C4-2B (cell line): Measurements from ENCODE around the gene TEX11.
"Not testable (repeated sequence)": the region's sequence is repeated elsewhere in the genome, so short reads cannot be mapped to it uniquely, and the experiment has no call there.

Experiments used
- H3K27ac ChIP-seq: fragments of 450-650 bp; 2 replicates; pipeline ENCODE4 v1.5.1; 2017
- CTCF ChIP-seq: fragments of 450-650 bp; conservative IDR thresholded peaks from 2 replicates; pipeline ENCODE4 v1.5.1; 2017; ENCODE audit warnings: mild to moderate bottlenecking
- ZFX ChIP-seq: fragments of 450-650 bp; IDR thresholded peaks from 2 replicates; pipeline ENCODE4 v1.6.1; 2017

Gene TEX11

GRCh38 chrX:70901465-70901864 is 7.0 kb downstream of the TEX11 start:
- TF ChIP-seq ZFX, result no peak
- TF ChIP-seq CTCF, result no peak
- H3K27ac ChIP-seq, result no peak overlapping the region

DNA sequence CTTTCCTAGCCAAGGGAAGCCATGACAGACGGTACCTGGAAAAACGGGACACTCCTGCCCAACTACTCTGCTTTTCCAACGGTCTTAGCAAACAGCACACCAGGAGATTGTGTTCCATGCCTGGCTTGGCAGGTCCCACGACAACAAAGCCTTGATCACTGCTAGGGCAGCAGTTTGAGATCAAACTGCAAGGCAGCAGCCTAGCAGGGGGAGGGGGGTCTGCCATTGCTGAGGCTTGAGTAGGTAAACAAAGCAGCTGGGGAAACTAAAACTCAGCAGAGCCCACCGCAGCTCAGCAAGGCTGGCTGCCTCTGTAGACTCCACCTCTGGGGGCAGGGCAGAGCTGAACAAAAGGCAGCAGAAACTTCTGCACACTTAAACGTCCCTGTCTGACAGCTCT is 18.1 kb downstream of the TEX11 start:
- not testable (repeated sequence) for H3K27ac ChIP-seq

DNA sequence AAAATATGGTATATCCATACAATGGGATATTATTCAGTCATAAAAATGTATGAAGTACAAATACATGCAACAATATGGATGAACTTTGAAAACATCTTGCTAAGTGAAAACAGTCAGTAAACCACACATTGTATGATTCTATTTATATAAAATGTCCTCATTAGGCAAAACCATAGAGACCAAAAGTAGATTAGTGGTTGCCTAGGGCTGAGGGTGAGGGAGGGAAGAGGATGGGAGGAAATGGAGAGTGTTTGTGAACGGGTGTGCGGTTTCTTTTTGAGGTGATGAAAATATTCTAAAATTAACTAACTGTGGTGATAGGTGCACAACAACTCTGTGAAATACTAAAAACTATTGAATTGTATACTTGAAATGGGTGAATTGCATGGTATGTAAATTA is 29.6 kb downstream of the TEX11 start:
- H3K27ac ChIP-seq, result no peak overlapping the region
- TF ChIP-seq CTCF (no peak), ZFX (no peak)

GRCh38 chrX:70852294-70852693 is 56.2 kb downstream of the TEX11 start:
- TF ChIP-seq ZFX (no peak), CTCF (no peak)
- no peak overlapping the region for H3K27ac ChIP-seq

DNA sequence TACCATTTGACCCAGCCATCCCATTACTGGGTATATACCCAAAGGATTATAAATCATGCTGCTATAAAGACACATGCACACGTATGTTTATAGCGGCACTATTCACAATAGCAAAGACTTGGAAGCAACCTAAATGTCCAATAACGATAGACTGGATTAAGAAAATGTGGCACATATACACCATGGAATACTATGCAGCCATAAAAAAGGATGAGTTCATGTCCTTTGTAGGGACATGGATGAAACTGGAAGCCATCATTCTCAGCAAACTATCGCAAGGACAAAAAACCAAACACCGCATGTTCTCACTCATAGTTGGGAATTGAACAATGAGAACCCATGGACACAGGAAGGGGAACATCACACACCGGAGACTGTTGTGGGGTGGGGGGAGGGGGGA is 64.4 kb downstream of the TEX11 start:
- H3K27ac ChIP-seq, result not testable (repeated sequence)

DNA sequence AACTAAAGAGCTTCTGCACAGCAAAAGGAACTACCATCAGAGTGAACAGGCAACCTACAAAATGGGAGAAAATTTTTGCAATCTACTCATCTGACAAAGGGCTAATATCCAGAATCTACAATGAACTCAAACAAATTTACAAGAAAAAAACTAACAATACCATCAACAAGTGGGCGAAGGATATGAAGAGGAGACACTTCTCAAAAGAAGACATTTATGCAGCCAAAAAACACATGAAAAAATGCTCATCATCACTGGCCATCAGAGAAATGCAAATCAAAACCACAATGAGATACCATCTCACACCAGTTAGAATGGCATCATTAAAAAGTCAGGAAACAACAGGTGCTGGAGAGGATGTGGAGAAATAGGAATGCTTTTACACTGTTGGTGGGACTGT is 64.9 kb downstream of the TEX11 start:
- not testable (repeated sequence) for H3K27ac ChIP-seq

- TF ChIP-seq ZFX (no peak), CTCF (no peak)
- H3K27ac ChIP-seq, result no peak overlapping the region
Measured at GRCh38 chrX:70834589-70834988, 73.9 kb downstream of the TEX11 start.

DNA sequence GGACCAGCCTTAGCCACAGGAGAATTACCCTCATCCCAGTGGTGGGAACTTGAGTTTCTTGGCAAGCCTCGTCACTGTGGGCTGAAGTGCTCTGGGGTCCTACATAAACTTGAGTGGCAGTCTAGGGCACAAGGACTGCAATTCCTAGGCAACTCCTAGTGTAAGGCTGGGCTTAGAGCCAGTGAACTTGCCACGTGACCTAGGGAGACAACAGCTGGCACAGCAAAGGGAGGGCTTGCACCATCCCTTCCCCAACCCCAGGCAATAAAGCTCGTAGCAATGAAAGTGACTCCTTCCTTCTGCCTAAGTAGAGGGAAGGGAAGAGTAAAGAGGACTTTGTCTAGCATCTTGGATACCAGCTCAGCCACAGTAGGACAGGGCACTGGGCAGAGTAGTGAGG is 81.8 kb downstream of the TEX11 start:
- H3K27ac ChIP-seq, result no peak overlapping the region

GRCh38 chrX:70825366-70825765 is 83.1 kb downstream of the TEX11 start:
- TF ChIP-seq CTCF (no peak), ZFX (no peak)
- H3K27ac ChIP-seq, result no peak overlapping the region

More for the DNA sequence above, 81.8 kb downstream of the TEX11 start:
- TF ChIP-seq CTCF (no peak), ZFX (no peak)
